K562 (cell line): ENCODE results near the gene CCKAR. TPM values are rescaled to one million over a fixed set of nuclear protein-coding genes. Genes with fewer than 3 reads are reported as not detected.
A peak's percentile ranks its signal among the peaks of the same experiment; 100 is the strongest.

Source experiments
- ARID1B ChIP-seq: fragments of 450-650 bp; IDR thresholded peaks from 2 replicates; pipeline ENCODE4 v1.6.1; 2016; ENCODE audit warnings: antibody characterized with exemption, mild to moderate bottlenecking, inconsistent platforms
- ATF4 ChIP-seq: fragments of 450-650 bp; formaldehyde crosslinking; IDR thresholded peaks from 2 replicates; pipeline ENCODE4 v1.4.0; 2022; ENCODE audit warnings: mild to moderate bottlenecking, moderate library complexity
- CHD7 ChIP-seq: fragments of 200-600 bp; sonication (generic); IDR thresholded peaks from one replicate; pipeline ENCODE4 v1.6.1; 2012; ENCODE audit warnings: mild to moderate bottlenecking, low read depth, low read length, inconsistent platforms
- DACH1 ChIP-seq: fragments of 450-650 bp; IDR thresholded peaks from 2 replicates; pipeline ENCODE4 v1.6.1; 2018; ENCODE audit not compliant: partially characterized antibody
- NR2C2 ChIP-seq, 2 experiments: fragments of 200-800 bp in 1 of 2; sonication (Bioruptor generic) in 1 of 2; sonication (generic) in 1 of 2; formaldehyde crosslinking in 1 of 2; IDR thresholded peaks; 2 replicates each; pipeline versions ENCODE4 v1.6.1 to v1.8.0; 2016 to 2022; ENCODE audit warnings: mild to moderate bottlenecking in 1 of 2, missing compliant biosample characterization in 1 of 2, missing genetic modification characterization in 1 of 2, missing genetic modification reagents in 1 of 2
- PHF8 ChIP-seq: fragments of 200-600 bp; sonication (generic); IDR thresholded peaks from 2 replicates; pipeline ENCODE4 v1.6.1; 2012; ENCODE audit warnings: mixed run types, mild to moderate bottlenecking, inconsistent platforms, low read length, moderate library complexity, borderline replicate concordance
- RBFOX2 ChIP-seq: fragments of 200-400 bp; formaldehyde crosslinking; IDR thresholded peaks from 2 replicates; pipeline ENCODE4 v1.6.1; 2017; ENCODE audit warnings: low read depth, mild to moderate bottlenecking, low read length, moderate library complexity
- RBM25 ChIP-seq: fragments of 200-400 bp; formaldehyde crosslinking; IDR thresholded peaks from 2 replicates; pipeline ENCODE4 v1.6.1; 2018; ENCODE audit warnings: low read length, low read depth, moderate library complexity; ENCODE audit not compliant: severe bottlenecking
- ZC3H8 ChIP-seq: fragments of 450-650 bp; IDR thresholded peaks from 2 replicates; pipeline ENCODE4 v1.6.1; 2017
- ZNF165 ChIP-seq: fragments of 250-450 bp; sonication (Bioruptor Pico); IDR thresholded peaks from 2 replicates; pipeline ENCODE4 v1.4.0; 2020; ENCODE audit warnings: borderline replicate concordance
- ZNF507 ChIP-seq: conservative IDR thresholded peaks from 2 replicates; pipeline ENCODE4 v1.6.1; 2017; ENCODE audit warnings: missing genetic modification characterization, missing compliant biosample characterization
- polyA plus RNA-seq, 8 experiments: library from polyadenylated mRNA; depleted of rRNA in 4 of 8; stranded (reverse) in 5 of 8; unstranded in 3 of 8; fragments of >200 nt; fragmentation: Nextera tagmentation in 2 of 8; fragmentation: Illumina TruSeq in 1 of 8; extraction: Ambion mirVana in 2 of 8; extraction: Trizol in 1 of 8; gene quantifications; 2 replicates each; pipeline versions ENCODE4 v1.2.1 to v1.2.3, GENCODE V29; 2011 to 2014; ENCODE audit warnings: inconsistent platforms in 1 of 8, missing spikeins in 1 of 8
- total RNA-seq, 7 experiments: library from RNA; depleted of rRNA in 6 of 7; stranded (reverse); fragments of >200 nt in 6 of 7; fragmentation: Illumina TruSeq in 2 of 7; extraction: Trizol in 2 of 7; gene quantifications; 2 replicates each; pipeline versions ENCODE4 v1.2.1 to v1.2.3, GENCODE V29; 2011 to 2021; ENCODE audit warnings: low replicate concordance in 1 of 7
- TF ChIP-seq, protein P1 (sequence below): fragments of 450-650 bp; conservative IDR thresholded peaks from 2 replicates; pipeline ENCODE4 v1.6.1; 2016; ENCODE audit warnings: missing genetic modification characterization, low read depth, mild to moderate bottlenecking, missing compliant biosample characterization, moderate library complexity

CCKAR gene
- total and polyA plus RNA-seq, 9 of the 15 experiments (the other 6 are each of a cell fraction or from before 2014, with no cell fraction given) = not detected

DNA sequence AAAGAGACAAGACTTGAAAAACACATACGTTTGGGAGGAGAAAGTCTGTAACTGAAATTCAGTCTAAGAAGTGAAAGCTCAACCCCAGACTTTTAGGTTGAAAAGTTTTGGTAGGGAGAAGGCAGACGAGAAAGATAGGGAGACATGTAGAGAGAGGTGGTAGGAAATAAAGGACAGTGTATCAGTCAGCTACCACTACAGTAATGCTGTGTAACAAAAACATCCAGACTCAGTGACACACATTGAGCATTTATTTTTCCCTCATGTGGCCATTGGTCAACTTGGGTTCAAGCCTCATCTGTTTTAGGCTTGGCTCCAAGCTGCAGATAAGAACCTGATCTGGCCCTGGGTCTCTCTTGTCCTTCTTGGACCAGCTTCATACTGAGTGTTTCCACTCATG lies 26.9 kb downstream of the CCKAR start (continued):
- TF ChIP-seq CHD7 (no peak), ZNF165 (CRISPR knock-in tag) (no peak), PHF8 (no peak), DACH1 (no peak), ATF4 (CRISPR knock-in tag) (no peak), RBFOX2 (no peak), NR2C2 (CRISPR knock-in tag; IDR thresholded peaks at IDR 0.05) (no peak), NR2C2 (tag; IDR thresholded peaks at IDR 0.05) (no peak), ARID1B (no peak), ZC3H8 (no peak), ZNF507 (no peak), RBM25 (peak; percentile 41)
- TF ChIP-seq, protein P1, sequence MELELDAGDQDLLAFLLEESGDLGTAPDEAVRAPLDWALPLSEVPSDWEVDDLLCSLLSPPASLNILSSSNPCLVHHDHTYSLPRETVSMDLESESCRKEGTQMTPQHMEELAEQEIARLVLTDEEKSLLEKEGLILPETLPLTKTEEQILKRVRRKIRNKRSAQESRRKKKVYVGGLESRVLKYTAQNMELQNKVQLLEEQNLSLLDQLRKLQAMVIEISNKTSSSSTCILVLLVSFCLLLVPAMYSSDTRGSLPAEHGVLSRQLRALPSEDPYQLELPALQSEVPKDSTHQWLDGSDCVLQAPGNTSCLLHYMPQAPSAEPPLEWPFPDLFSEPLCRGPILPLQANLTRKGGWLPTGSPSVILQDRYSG (tag) = no peak
